ENCODE data around the gene SIRT4.
A peak's percentile ranks its signal among the peaks of the same experiment; 100 is the strongest.

SIRT4 gene

DNA sequence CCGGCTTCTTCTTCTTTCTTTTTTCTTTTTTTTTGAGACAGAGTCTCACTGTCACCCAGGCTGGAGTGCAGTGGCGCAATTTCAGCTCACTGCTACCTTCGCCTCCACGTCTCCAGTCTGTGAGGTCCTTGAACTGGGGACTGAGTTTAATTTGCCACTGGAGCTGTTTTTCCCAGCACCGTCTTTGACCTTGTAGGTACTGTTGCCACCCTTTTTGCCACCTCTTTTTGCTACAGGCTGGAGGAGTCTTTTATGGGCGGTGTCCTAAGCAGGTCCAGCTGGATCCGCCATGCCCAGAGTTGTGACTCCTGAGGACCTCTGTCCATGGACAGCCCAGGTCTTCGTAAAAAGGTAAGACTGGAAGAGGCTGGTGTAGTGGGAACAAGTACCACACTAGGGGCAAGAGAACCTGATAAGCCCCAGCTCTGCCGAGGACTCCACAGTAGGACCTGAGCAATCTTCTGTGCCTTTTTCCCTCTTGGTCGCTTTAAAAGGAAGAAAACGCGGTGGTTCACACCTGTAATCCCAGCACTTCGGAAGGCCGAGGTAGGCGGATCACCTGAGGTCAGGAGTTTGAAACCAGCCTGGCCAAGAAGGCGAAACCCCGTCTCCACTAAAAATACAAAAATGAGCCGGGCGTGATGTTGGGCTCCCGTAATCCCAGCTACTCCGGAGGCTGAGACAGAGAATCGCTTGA lies 11.4 kb upstream of the SIRT4 start:
- TF ChIP-seq, protein P1, sequence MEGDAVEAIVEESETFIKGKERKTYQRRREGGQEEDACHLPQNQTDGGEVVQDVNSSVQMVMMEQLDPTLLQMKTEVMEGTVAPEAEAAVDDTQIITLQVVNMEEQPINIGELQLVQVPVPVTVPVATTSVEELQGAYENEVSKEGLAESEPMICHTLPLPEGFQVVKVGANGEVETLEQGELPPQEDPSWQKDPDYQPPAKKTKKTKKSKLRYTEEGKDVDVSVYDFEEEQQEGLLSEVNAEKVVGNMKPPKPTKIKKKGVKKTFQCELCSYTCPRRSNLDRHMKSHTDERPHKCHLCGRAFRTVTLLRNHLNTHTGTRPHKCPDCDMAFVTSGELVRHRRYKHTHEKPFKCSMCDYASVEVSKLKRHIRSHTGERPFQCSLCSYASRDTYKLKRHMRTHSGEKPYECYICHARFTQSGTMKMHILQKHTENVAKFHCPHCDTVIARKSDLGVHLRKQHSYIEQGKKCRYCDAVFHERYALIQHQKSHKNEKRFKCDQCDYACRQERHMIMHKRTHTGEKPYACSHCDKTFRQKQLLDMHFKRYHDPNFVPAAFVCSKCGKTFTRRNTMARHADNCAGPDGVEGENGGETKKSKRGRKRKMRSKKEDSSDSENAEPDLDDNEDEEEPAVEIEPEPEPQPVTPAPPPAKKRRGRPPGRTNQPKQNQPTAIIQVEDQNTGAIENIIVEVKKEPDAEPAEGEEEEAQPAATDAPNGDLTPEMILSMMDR (IDR thresholded peaks at IDR 0.05; ENCODE audit: low read depth, low read length): no peak
- Histone ChIP-seq H3K27me3 (no peaks in the 10 kb centered on the region), H3K4me3 (ENCODE audit: low read depth, low read length) (peak overlapping the region; percentile 55), H3K4me1 (no peaks in the 10 kb centered on the region; the same call in 1 of the 2 replicates), H3K36me3 (no peaks in the 10 kb centered on the region), H3K9me3 (no peaks in the 10 kb centered on the region)
- no peak for DNase-seq

DNA sequence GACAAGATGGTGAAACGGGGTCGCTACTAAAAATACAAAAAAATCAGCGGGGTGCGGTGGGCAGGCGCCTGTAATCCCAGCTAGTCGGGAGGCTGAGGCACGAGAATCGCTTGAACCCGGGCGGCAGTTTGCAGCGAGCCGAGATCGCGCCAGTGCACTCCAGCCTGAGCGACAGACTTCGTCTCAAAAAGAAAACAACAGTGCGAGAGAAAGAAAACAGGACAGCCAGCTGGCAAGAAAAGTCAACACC lies 9.8 kb upstream of the SIRT4 start:
- Histone ChIP-seq H3K4me3 (ENCODE audit: low read depth, low read length) (peak overlapping the region; percentile 60), H3K4me1 (no peaks in the 10 kb centered on the region; the same call in 1 of the 2 replicates), H3K9me3 (no peaks in the 10 kb centered on the region), H3K27me3 (no peaks in the 10 kb centered on the region), H3K36me3 (no peaks in the 10 kb centered on the region)
- no peak for DNase-seq
- TF ChIP-seq, protein P1 (IDR thresholded peaks at IDR 0.05; ENCODE audit: low read depth, low read length): no peak

DNA sequence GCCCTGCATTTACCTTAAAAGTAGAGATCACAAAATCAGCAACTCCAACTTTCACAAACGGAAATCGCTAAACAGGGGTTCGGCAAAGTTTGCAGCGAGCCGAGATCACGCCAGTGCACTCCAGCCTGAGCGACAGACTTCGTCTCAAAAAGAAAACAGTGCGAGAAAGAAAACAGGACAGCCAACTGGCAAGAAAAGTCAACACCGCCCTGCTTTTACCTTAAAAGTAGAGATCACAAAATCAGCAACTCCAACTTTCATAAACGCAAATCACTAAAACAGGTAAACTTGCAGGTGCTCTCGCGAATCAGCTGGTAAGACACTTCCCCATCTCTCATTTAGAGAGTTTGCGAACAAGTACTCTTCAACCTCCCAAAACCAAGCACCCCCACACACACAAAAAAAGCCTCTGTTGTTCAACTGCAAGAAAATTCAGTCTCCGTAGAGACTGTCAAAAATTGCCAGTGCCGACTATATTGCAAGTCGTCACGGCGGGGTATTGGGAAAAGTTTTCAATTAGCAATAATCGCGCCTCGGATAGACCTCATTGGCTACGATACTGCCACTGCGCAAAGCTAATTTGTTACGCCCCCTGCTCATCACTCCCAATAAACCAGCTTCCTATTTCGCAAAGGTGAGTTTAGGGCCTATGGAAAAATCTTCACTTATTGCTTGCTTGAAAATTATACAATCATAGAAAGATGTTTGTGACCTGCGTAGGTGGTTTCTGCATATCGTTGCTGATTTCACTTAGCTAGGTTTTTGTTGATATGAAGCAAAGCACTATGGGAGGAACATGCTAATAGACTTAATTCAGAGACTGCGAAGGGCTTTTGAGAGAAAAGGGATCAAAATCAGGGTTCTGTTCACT lies 9.2 kb upstream of the SIRT4 start, which contains the start of gene RNU4-1:
RNU4-1 (minus strand) TSS at position 577 of the 871 bp plus-strand sequence.
- Histone ChIP-seq H3K27me3 (no peaks in the 10 kb centered on the region), H3K4me3 (ENCODE audit: low read depth, low read length) (peak within 1 kb of the TSS; percentile 60), H3K36me3 (no peaks in the 10 kb centered on the region), H3K9me3 (no peaks in the 10 kb centered on the region), H3K4me1 (no peaks in the 10 kb centered on the region; the same call in 1 of the 2 replicates)
- DNase-seq: peak; percentile 87
- TF ChIP-seq, protein P1 (IDR thresholded peaks at IDR 0.05; ENCODE audit: low read depth, low read length): no peak

DNA sequence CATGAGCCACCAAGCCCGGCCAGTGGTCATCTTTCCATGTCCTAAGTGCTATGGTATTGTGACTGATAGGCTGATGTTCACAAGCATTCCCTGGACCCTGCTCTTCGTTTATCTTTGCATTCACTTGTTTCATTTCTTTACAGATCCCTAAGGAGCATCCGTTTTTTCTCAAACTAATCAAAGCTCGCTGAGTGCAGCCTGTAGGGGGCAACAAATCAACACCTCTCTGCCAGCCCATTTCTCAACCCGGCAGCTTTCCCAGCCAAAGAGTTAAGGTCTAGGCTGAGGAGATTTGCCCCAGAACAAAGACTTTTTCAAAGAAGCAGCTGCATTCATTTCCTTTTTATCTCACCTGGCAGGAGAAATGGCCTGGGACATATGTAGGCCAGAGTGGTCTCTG lies 12.1 kb downstream of the SIRT4 start:
- Histone ChIP-seq H3K4me3 (ENCODE audit: low read depth, low read length) (no peak overlapping the region), H3K4me1 (no peaks in the 10 kb centered on the region), H3K9me3 (no peaks in the 10 kb centered on the region), H3K27me3 (no peaks in the 10 kb centered on the region), H3K36me3 (no peaks in the 10 kb centered on the region)
- DNase-seq: no peak
- TF ChIP-seq, protein P1 (IDR thresholded peaks at IDR 0.05; ENCODE audit: low read depth, low read length): peak; percentile 47

DNA sequence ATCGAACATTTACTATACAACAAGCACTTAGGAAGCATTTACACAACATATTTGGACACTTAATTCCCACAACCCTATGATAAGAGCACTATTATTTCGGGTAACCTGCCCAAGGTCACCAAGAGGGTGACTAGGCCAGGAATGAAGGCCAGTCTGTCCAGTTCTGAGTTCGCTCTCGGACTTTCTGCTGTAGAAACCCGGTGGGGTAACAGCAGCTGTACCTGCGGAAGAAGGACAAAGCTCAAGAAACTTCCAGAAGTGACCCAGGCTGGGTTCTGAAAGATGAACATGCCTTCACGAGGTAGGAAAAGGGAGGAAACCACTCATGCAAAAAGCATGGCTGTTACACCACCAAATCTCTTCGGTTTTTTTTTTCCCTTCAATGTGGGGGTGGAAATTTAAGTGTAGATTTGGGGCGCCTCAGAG lies 14.7 kb downstream of the SIRT4 start:
- Histone ChIP-seq H3K36me3 (no peaks in the 10 kb centered on the region), H3K4me1 (no peaks in the 10 kb centered on the region), H3K27me3 (no peaks in the 10 kb centered on the region), H3K4me3 (ENCODE audit: low read depth, low read length) (peak overlapping the region; percentile 73), H3K9me3 (no peaks in the 10 kb centered on the region)
- no peak for DNase-seq
- TF ChIP-seq, protein P1 (IDR thresholded peaks at IDR 0.05; ENCODE audit: low read depth, low read length): no peak

Measured in BE2C (cell line).